Stimulated activated naive CD4-positive, alpha-beta T cell treated with Interleukin-2 at 50 U/mL for 16 hours (primary cell): Measurements from ENCODE around the gene SLC2A6.

Source experiments
- DNase-seq: peaks from one replicate; lab custom pipeline; 2025; lab: John Stamatoyannopoulos, UW

Gene SLC2A6

DNA sequence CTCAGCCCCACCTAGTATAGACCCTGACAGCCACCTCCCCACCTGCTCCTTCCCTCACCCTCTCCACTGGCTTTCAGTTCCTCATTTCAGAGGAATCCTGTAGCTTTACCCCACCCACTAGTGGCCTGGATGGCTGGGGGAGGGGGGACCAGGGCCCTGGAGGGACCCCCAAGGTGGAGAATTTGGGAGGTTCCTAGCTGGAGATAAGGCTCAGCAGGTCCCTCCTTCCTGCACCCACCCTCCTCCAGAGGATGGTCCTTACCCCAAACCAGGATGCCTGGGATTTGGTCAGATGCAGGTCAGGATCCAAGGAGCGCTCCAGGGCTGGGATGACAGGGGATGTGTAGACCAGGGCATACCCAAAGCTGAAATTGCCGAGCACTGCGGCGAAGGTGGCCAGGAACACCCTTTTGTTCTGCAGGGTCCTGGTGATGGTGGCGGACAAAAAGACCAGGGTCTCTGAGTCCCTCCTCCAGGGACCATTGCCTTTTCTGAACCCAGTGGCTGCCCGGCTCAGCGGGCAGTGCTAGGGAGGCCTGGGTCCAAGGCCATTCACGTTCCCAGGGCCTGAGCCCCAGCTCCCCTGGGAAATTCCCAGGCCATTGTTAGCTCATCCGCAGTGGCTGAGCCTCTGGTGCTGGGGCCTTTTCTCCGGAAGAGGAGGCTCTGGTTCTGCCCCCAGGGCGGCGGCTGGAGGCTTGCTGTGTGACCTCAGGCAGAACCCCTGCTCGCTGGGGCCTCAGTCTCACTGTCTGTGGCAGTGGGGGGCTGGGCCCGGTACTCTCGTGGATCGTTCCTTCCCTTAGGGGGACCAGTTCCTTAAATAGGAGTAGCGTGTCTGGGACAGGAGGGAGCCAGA, 678 bp downstream of the SLC2A6 start:
- DNase-seq, result no peak

DNA sequence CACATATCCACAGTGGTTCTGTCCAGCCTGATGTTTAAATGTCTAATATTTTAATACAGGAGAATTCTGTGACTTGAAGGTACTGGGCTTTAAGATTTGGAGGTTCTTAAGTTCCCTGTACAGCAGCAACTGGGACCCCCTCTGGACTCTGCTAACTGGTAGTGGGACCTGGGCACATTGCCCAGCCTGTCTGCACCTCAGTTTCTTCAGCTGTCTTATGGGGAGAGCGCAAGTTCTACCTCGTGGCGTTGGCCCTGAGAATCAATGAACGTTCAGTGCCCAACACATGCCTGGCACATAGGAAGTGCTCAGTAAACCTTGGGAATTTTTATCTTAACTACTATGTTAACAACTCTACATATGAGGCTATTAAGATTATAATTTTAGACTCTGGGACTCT, 1.4 kb downstream of the SLC2A6 start:
- no peak for DNase-seq

- no peak for DNase-seq
Observed at GRCh38 chr9:133476941-133477340, 2.0 kb downstream of the SLC2A6 start.

DNA sequence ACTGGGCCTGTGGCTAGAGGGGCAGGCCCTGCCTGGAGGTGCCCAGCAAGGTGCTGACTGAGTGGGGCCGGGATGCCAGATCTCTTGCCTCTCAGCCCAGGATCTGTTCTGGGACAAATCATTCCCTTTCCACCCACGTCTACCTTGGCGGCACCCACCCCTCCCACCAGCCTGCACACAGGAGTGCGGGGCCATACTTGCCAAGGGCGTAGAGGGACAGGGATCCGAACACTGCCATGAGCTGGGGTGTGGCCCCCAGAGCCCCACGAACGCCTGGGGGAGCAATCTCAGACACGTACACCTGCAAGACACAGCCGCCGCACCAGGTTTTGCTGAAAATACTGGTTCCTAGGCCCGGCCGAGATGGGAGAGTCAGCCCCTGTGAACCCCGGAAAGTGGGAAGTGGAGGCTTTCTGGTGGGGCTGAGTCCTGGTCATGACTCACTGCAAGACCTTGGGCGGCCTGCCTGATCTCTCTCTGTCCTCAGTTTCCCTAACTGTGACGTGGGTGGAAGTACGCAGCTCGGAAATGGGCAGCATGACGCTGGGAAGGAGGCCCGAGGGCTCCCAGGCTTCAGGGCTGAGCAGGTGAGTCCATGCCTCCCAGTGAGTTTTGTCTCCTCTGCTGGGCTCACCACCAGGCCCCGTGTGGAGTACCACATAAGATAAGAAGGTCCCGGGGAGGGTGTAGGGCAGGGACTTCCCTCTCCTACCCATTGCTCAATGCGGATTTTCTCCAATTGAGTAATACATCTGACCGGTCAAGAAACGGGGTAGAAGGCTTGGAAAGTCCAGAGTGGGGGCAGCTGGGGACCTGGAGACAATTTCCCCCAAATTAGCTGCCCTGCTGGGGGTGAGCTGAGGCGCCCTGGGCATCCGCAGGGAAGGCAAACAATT, 2.6 kb downstream of the SLC2A6 start:
- no peak for DNase-seq

GRCh38 chr9:133475292-133476012, 3.4 kb downstream of the SLC2A6 start:
- no peak for DNase-seq

DNA sequence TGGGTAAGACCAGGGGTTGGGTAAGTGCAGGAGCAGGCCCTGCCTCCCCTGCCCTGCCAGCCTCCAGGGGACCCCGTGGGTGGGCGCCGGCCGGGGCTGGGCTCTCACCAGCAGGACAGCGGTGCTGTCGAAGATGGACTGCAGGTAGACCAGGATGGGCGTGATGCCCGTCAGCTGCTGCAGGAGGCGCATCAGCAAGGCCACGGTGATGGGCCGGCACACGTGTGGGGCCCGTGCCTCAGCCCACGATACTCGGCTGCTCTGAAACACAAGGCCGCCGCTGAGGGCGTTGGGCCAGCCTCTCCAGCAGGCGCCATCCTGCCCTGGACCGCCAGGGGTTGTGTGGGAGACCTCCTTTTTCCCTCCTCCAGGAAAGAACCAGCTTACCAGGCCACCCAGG, 4.0 kb downstream of the SLC2A6 start:
- no peak for DNase-seq

DNA sequence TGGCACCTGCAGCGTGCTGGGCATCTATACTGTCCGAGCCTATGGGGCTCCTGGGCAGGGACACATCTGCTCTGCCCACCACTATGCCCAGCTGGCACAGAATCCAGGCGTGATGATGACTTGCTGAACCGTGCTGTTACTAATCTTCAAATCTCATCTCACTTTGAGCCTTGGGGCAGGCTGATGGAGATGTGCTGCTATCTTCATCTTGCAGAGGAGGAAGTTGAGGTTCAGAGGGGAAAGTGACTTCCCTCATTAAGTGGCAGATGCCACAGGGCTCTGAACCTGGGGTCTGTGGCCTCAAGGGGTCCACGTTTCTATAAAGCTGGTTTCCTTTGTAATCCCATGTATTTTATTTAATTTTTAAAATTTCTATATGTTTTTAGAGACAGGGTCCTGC, 4.7 kb downstream of the SLC2A6 start:
- DNase-seq, result no peak

- DNase-seq, result no peak
Observed at GRCh38 chr9:133473743-133474142, 5.2 kb downstream of the SLC2A6 start.

DNA sequence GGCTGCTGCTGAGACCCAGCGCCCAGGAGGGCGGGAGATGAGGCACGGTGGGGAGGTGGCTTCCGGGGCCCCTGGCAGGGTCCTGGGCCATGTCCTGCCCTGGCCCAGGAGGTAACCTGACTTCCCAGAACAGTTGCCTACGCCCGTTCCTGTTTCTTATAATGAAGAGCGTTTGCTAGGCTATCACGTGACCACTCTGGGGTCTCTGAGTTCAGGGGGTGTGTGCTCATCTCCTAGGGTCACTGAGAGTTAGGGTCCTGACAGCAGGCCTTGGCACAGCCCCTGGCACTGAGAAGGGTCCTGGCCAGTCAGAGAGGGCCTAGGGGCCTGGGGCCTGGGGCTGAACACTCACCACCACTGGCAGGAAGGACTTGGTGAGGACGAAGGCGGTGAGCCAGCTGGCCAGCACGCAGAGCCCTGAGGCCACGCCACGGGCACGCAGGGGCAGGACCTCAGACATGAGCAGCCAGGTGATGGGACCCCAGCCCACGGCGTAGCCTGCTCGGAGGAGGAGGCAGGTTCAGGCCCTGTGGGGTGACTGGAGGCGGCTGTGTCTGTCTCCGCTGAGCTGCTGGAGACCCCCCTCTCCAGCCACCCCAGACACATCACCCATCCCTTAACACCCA, 6.0 kb downstream of the SLC2A6 start:
- DNase-seq, result no peak

DNA sequence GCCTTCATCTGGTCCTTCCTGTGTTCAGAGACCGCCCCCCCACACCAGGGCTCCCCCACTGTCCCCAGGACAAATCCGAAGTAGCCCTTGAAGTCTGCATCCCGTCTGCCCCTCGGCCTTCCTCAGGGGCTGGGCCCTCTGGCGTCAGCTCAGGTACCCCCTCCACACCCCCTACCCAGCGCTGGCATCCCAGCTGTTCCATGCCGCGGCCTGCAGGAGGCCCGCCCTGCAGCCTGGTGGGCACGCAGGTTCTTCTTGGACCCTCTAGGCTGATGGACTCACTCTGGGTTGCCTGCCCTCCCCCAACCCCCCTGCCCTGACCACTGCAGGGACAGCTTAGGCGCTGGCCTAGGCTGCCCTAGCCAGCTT, 6.6 kb downstream of the SLC2A6 start:
- no peak for DNase-seq

GRCh38 chr9:133471551-133472276, 7.2 kb downstream of the SLC2A6 start:
- DNase-seq, result no peak

DNA sequence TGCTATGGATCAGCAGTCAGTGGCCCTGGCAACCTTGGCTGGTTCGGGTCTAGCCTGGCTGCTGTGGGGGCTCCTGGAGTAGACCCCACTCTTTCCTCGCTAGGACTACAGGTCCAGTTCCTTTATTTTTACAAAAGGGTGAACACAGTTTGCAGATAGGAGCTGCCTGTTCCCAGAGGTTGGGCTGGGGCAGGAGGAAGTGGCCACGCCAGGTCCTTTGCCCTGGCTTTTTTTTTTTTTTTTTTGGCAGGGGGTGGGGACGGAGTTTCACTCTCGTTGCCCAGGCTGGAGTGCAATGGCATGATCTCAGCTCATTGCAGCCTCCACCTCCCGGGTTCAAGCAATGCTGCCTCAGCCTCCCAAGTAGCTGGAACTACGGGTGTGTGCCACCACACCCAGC, 7.9 kb downstream of the SLC2A6 start:
- no peak for DNase-seq

- DNase-seq, result no peak
Observed at GRCh38 chr9:133470427-133470924, 8.4 kb downstream of the SLC2A6 start.

- no peak for DNase-seq
Observed at GRCh38 chr9:133468777-133469421, 10.0 kb downstream of the SLC2A6 start.

GRCh38 chr9:133468374-133468773, 10.5 kb downstream of the SLC2A6 start:
- no peak for DNase-seq

GRCh38 chr9:133467101-133467500, 11.8 kb downstream of the SLC2A6 start:
- no peak for DNase-seq

GRCh38 chr9:133465984-133466383, 12.9 kb downstream of the SLC2A6 start:
- DNase-seq, result no peak

- DNase-seq, result no peak
Observed at GRCh38 chr9:133464638-133465037, 14.3 kb downstream of the SLC2A6 start.

DNA sequence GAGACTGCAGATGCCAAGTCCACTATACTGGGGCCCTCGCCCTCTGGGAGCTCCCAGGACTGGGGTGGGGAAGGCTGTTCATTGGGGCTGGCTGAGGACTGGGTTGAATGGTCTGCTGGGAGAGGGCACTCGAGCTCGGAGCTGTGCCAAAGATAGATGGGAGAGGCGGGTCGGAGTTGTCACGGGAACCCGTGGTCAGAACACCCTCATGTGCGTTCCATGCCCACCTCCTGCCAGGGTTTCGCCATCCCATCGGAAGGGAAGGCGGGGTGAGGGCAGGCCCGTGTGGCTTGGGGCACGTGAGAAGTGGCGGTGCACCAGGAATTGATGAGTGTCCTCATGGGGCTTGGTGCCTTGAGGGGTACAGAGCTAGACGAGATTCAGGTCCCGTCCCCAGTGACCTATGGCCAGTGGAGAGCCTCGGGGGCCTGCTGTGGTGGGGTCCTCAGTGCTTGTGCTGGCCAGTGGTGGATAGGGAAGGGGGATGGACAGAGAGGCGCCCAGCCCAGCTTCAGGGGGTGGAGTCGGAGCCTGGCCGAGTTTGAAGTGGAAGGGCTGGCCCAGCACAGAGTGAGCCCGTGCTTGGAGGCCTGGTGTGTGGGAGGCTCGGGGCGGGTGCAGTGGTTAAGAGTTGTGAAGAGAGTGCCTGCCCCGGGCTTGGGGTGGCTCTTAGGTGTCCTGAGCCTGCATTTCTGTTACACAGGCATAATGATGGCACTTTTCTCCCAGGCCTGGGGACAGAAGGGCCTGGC, 14.9 kb downstream of the SLC2A6 start:
- no peak for DNase-seq
